ENCODE data around the gene ERICH3. TPM values are rescaled to one million over a fixed set of nuclear protein-coding genes. Genes with fewer than 3 reads are reported as not detected.

The ERICH3 gene
- total RNA-seq, 1 donor from 2014 or later: not detected

GRCh38 chr1:74534241-74534640 is 139.4 kb downstream of the ERICH3 start:
- intact Hi-C loops (cut with DNase I): no loop called here
- no peak for ATAC-seq
- no peak for DNase-seq (ENCODE audit: missing footprints)

GRCh38 chr1:74531796-74532195 is 141.8 kb downstream of the ERICH3 start:
- intact Hi-C loops (cut with DNase I): no loop called here
- DNase-seq (ENCODE audit: missing footprints): no peak
- ATAC-seq: no peak

- intact Hi-C loops (cut with DNase I): no loop called here
- DNase-seq (ENCODE audit: missing footprints) (no peak), ATAC-seq (no peak)
Observed at GRCh38 chr1:74530892-74531291, 142.7 kb downstream of the ERICH3 start.

DNA sequence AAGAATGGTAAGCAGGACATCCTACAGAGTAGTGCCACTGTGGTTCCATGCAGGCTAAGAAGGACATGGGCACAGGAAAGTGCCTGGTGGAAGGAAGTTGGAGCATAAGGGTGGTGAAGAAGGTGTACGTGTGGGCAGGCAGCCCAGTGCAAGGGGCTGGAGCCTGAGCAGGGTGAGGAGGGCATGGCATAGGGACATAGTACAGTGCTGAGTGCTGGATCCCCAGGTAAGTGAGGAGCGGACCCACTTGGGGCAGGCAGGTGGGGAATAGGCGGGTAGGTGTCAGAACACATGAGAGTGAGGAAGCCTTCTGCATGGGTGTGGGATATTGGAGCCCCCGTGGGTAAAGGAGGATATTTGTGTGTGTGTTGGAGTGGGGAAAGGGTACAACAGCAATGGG is 145.5 kb downstream of the ERICH3 start:
- intact Hi-C loops (cut with DNase I): no loop called here
- no peak for DNase-seq (ENCODE audit: missing footprints)
- ATAC-seq: no peak

DNA sequence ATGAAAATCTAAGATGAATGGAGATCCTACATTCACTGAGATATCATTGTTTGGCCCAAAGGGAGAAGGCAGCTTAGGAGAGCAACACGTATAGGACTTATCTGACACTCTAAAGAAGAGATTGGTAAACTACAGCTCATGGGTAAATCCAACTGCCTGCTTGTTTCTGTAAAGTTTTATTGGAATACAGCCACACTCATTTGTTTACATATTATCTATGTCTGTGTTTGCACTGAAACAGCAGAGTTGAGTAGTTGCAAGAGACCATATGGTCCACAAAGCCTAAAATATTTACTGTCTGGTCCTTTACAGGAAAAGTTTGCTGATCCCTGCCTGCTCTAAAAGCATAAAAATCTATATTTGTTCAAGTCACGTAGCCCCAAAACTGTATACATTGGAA is 146.9 kb downstream of the ERICH3 start:
- intact Hi-C loops (cut with DNase I): no loop called here
- ATAC-seq (no peak), DNase-seq (ENCODE audit: missing footprints) (no peak)

DNA sequence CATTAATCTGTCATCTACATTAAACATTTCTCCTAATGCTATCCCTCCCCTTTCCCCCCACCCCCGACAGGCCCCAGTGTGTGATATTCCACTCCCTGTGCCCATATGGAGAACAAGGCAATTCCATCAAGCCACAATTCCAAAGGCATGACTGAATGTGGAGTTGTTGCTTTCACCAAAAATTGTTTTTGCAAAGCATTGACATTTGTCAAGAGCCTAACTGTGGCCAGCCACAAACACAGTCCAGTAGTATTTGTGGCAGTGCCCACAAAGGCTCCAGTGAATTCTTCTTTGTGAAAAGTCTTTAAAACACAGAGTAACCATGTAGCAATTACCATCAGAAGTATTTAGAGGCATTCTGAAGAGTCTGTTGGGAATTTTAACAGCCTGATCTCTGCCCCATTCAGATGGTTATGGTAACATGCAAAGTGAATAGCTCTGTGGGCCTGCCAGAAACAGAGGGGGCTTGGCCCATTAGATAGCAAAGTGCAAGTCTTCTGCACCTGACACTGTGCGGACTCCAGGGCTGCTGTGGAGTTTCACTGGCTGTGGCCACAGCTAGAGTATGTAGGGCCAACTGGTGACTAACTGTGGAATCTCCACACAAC is 149.6 kb downstream of the ERICH3 start:
- DNase-seq (ENCODE audit: missing footprints) (no peak), ATAC-seq (no peak)
- intact Hi-C loops (cut with DNase I): no loop called here

DNA sequence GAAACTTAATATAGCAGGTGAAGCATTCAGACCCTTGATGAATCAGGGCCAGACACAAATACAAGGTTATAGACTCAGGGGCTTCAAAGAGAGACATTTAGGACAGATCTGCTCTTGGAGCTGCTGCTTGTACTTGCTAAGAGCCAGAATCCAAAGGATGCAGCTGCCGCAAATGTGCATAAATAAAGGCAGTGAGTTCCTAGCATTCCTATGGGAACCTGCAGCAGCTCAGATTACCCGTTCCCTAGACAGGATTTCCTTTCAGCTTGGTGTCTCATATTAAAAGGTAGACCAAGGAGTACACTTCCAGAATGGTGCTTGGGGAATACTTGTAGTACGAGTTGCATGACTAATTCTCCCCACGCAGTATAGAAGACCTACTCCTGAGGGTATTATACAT is 151.4 kb downstream of the ERICH3 start:
- DNase-seq (ENCODE audit: missing footprints): no peak
- ATAC-seq: no peak
- intact Hi-C loops (cut with DNase I): no loop called here

Other genes starting within 250 kb of the ERICH3 start
- not detected for gene LRRC53, start 161.2 kb downstream of the ERICH3 start, total RNA-seq
- gene CRYZ, start 59.3 kb upstream of the ERICH3 start, total RNA-seq: 39.9 TPM
- gene TYW3, start 59.4 kb upstream of the ERICH3 start, total RNA-seq: 19.9 TPM